Activated naive CD8-positive, alpha-beta T cell treated with anti-CD3 and anti-CD28 coated beads, Interleukin-2, amount 50 U/mL, for 24 hours (primary cell): ENCODE results near the gene SDHB.

Source experiments
- ATAC-seq: fragments of 150-1000 bp; cut with Tn5 transposase; one replicate; pipeline ENCODE4 v1.10.0; 2021
- DNase-seq: peaks from one replicate; pipeline ENCODE4 v3.0.0; 2021
- H3K27ac Mint-ChIP-seq: one replicate; pipeline ENCODE4 v1.8.0; 2021; ENCODE audit warnings: mild to moderate bottlenecking, mixed read lengths
- H3K27me3 Mint-ChIP-seq: one replicate; pipeline ENCODE4 v1.8.0; 2021; ENCODE audit warnings: mixed read lengths
- H3K36me3 Mint-ChIP-seq: one replicate; pipeline ENCODE4 v1.8.0; 2021; ENCODE audit warnings: low read depth, mixed read lengths
- H3K4me1 Mint-ChIP-seq: one replicate; pipeline ENCODE4 v1.8.0; 2021; ENCODE audit warnings: mixed read lengths
- H3K4me3 Mint-ChIP-seq: one replicate; pipeline ENCODE4 v1.8.0; 2021; ENCODE audit warnings: mild to moderate bottlenecking, moderate library complexity, mixed read lengths
- H3K9me3 Mint-ChIP-seq: one replicate; pipeline ENCODE4 v1.8.0; 2021; ENCODE audit warnings: mixed read lengths

SDHB gene

GRCh38 chr1:16972189-16972895 lies 81.5 kb downstream of the SDHB start:
- H3K4me3 Mint-ChIP-seq: no peak overlapping the region
- no peak overlapping the region for H3K27ac Mint-ChIP-seq
- DNase-seq: no peak
- no peaks in the 10 kb centered on the region for H3K27me3 Mint-ChIP-seq
- H3K9me3 Mint-ChIP-seq: no peaks in the 10 kb centered on the region
- H3K4me1 Mint-ChIP-seq: no peaks in the 10 kb centered on the region
- ATAC-seq: no peak
- H3K36me3 Mint-ChIP-seq: no peaks in the 10 kb centered on the region

- ATAC-seq (no peak), DNase-seq (no peak)
- no peaks in the 10 kb centered on the region for H3K36me3 Mint-ChIP-seq
- H3K4me1 Mint-ChIP-seq: no peaks in the 10 kb centered on the region
- H3K27me3 Mint-ChIP-seq: no peaks in the 10 kb centered on the region
- H3K27ac Mint-ChIP-seq: no peak overlapping the region
- H3K9me3 Mint-ChIP-seq: no peaks in the 10 kb centered on the region
- no peak overlapping the region for H3K4me3 Mint-ChIP-seq
These were observed 82.3 kb downstream of the SDHB start for GRCh38 chr1:16971341-16972188.

- ATAC-seq (no peak), DNase-seq (no peak)
- Mint-ChIP-seq H3K4me1 (no peaks in the 10 kb centered on the region), H3K27me3 (no peaks in the 10 kb centered on the region), H3K4me3 (no peak overlapping the region), H3K9me3 (no peaks in the 10 kb centered on the region), H3K27ac (no peak overlapping the region), H3K36me3 (peaks cover 2% of the 10 kb centered on the region)
These were observed 83.5 kb downstream of the SDHB start for GRCh38 chr1:16970132-16970910.

GRCh38 chr1:16969651-16970050 lies 84.2 kb downstream of the SDHB start:
- no peak for DNase-seq
- ATAC-seq: no peak
- H3K4me3 Mint-ChIP-seq: no peak overlapping the region
- no peaks in the 10 kb centered on the region for H3K4me1 Mint-ChIP-seq
- H3K9me3 Mint-ChIP-seq: no peaks in the 10 kb centered on the region
- H3K27me3 Mint-ChIP-seq: no peaks in the 10 kb centered on the region
- H3K36me3 Mint-ChIP-seq: peaks cover 2% of the 10 kb centered on the region
- H3K27ac Mint-ChIP-seq: no peak overlapping the region

- DNase-seq: no peak
- no peaks in the 10 kb centered on the region for H3K9me3 Mint-ChIP-seq
- peaks cover 2% of the 10 kb centered on the region for H3K36me3 Mint-ChIP-seq
- no peaks in the 10 kb centered on the region for H3K27me3 Mint-ChIP-seq
- H3K4me3 Mint-ChIP-seq: no peak overlapping the region
- no peaks in the 10 kb centered on the region for H3K4me1 Mint-ChIP-seq
- H3K27ac Mint-ChIP-seq: no peak overlapping the region
- ATAC-seq: no peak
These were observed 84.7 kb downstream of the SDHB start for GRCh38 chr1:16969057-16969611.
